ENCODE measurements around the gene PRR20A. TPM values are rescaled to one million over a fixed set of nuclear protein-coding genes. Genes with fewer than 3 reads are reported as not detected.
"Not testable (repeated sequence)": the region's sequence is repeated elsewhere in the genome, so short reads cannot be mapped to it uniquely, and the experiment has no call there.

The PRR20A gene
- total and polyA plus RNA-seq, 4 donors, result not detected

DNA sequence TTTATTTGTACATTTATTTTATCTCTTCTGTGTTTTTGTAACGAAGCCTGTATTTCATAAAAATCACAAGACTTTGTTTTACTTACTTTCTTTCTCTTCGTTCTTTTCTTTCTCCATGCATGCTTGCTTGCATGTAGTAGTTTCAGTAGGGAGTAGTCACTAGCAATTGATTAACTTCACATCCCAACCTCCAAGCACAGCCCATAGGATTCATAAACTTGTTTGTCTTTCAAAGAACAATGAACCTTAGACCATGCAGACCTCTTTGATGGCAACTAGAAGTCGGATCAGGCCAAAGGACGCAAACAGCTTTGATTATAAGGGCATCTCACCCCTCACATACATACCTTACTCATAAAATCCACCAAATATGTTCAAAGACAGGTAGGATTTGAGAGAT lies 3.1 kb upstream of the PRR20A start (continued):
- TF ChIP-seq, protein P1, sequence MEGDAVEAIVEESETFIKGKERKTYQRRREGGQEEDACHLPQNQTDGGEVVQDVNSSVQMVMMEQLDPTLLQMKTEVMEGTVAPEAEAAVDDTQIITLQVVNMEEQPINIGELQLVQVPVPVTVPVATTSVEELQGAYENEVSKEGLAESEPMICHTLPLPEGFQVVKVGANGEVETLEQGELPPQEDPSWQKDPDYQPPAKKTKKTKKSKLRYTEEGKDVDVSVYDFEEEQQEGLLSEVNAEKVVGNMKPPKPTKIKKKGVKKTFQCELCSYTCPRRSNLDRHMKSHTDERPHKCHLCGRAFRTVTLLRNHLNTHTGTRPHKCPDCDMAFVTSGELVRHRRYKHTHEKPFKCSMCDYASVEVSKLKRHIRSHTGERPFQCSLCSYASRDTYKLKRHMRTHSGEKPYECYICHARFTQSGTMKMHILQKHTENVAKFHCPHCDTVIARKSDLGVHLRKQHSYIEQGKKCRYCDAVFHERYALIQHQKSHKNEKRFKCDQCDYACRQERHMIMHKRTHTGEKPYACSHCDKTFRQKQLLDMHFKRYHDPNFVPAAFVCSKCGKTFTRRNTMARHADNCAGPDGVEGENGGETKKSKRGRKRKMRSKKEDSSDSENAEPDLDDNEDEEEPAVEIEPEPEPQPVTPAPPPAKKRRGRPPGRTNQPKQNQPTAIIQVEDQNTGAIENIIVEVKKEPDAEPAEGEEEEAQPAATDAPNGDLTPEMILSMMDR (IDR thresholded peaks at IDR 0.05; ENCODE audit: low read depth, low read length, missing input control), result no peak
- TF ChIP-seq NR2F2 (IDR thresholded peaks at IDR 0.05), result no peak

DNA sequence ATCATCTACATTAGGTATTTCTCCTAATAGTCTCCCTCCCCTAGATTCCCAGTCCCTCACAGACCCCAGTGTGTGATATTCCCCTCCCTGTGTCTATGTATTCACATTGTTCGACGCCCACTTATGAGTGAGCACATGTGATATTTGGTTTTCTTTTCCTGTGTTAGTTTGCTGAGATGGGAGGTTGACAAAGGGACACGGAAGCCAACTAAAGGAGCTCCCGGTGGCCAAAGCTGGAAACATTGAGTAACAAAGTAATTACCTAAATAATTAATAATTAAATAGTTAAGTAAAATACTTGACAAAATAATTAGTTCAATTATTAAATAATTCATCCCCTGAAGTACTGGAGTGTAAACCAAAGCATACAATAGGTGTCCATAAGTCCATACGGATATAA lies 1.7 kb upstream of the PRR20A start:
- H3K36me3 ChIP-seq (ENCODE audit: control insufficient read depth in 4 of 4, insufficient read depth in 3 of 4, low read depth in 1 of 4, low read length in 3 of 4), result no peaks in the 10 kb centered on the region
- no peak overlapping the region for H3K9ac ChIP-seq (ENCODE audit: low read depth in 1 of 2, low read length in 2 of 2)
- no peaks in the 10 kb centered on the region for H3K9me3 ChIP-seq (ENCODE audit: control insufficient read depth in 4 of 4, low read length in 3 of 4)
- no peaks in the 10 kb centered on the region for H3K27me3 ChIP-seq (ENCODE audit: control insufficient read depth in 4 of 4, insufficient read depth in 4 of 4, low read length in 3 of 4)
- no peak for DNase-seq (ENCODE audit: low spot score)
- H3K4me3 ChIP-seq (ENCODE audit: low read depth in 1 of 3, low read length in 3 of 3), result no peak overlapping the region
- 86% methylated on average over 5 of the region's 5 CpGs for WGBS
- peaks cover 0 to 14% (median 3%) of the 10 kb centered on the region in 4 donors for H3K4me1 ChIP-seq (ENCODE audit: control insufficient read depth in 4 of 4, insufficient read depth in 4 of 4, low read length in 3 of 4)
- H3K27ac ChIP-seq (ENCODE audit: low read depth in 1 of 2, low read length in 2 of 2), result no peak overlapping the region
- no peak for TF ChIP-seq REST (IDR thresholded peaks at IDR 0.05)
- TF ChIP-seq, protein P2, sequence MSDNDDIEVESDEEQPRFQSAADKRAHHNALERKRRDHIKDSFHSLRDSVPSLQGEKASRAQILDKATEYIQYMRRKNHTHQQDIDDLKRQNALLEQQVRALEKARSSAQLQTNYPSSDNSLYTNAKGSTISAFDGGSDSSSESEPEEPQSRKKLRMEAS (IDR thresholded peaks at IDR 0.05), result no peak
- TF ChIP-seq, protein P1 (IDR thresholded peaks at IDR 0.05; ENCODE audit: low read depth, low read length, missing input control), result no peak
- no peak for TF ChIP-seq ZBTB33 (IDR thresholded peaks at IDR 0.05)
- no peak for TF ChIP-seq FOXA2 (IDR thresholded peaks at IDR 0.05)
- no peak for TF ChIP-seq EGR1 (IDR thresholded peaks at IDR 0.05; ENCODE audit: low read depth in 2 of 2)
- no peak for TF ChIP-seq RAD21 (IDR thresholded peaks at IDR 0.05)
- TF ChIP-seq YY1 (IDR thresholded peaks at IDR 0.05), result no peak
- no peak for TF ChIP-seq SP1 (IDR thresholded peaks at IDR 0.05)
- TF ChIP-seq GABPA (IDR thresholded peaks at IDR 0.05 in 1 of 2, conservative IDR thresholded peaks at IDR 0.05 in 1 of 2), result no peak
- no peak for TF ChIP-seq FOXA1 (IDR thresholded peaks at IDR 0.05)

- H3K4me1 ChIP-seq (ENCODE audit: control insufficient read depth in 4 of 4, insufficient read depth in 4 of 4, low read length in 3 of 4), result peaks cover 0 to 13% (median 3%) of the 10 kb centered on the region in 4 donors
- H3K4me3 ChIP-seq (ENCODE audit: low read depth in 1 of 3, low read length in 3 of 3); H3K36me3 ChIP-seq (ENCODE audit: control insufficient read depth in 4 of 4, insufficient read depth in 3 of 4, low read depth in 1 of 4, low read length in 3 of 4); H3K9ac ChIP-seq (ENCODE audit: low read depth in 1 of 2, low read length in 2 of 2); H3K27ac ChIP-seq (ENCODE audit: low read depth in 1 of 2, low read length in 2 of 2); H3K9me3 ChIP-seq (ENCODE audit: control insufficient read depth in 4 of 4, low read length in 3 of 4); DNase-seq (ENCODE audit: low spot score); H3K27me3 ChIP-seq (ENCODE audit: control insufficient read depth in 4 of 4, insufficient read depth in 4 of 4, low read length in 3 of 4): not testable (repeated sequence)
- 100% methylated on average over 7 of the region's 18 CpGs for WGBS
Measured at GRCh38 chr13:57139781-57140180, 937 bp upstream of the PRR20A start.

DNA sequence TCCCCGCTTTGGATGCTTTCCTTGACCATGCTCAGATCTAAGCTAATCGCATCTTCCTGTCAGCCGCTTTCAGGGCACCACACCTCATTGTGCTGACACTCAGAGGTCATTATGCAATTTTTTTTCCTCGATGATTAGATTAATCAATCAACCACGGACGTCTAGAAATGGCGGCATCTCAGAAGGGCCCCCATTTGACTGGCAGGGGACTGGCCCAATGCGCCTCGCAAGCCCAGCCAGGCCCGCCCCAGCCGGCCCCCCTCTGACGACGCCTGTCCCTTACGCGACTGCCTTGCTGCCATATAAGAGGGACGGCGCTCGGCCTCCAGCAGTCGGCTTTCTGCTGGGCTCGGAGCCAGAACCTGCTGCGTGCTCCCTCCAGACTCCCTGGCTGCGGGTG lies 6.5 kb downstream of the PRR20A start, which contains the start of gene PRR20B:
PRR20B (plus strand) TSS at position 301 of the 400 bp plus-strand sequence. CDS start 387 bp downstream, outside the sequence.
- WGBS, result no CpG with 5 or more reads among the region's 22 CpGs

GRCh38 chr13:57148106-57148505 lies 7.4 kb downstream of the PRR20A start:
- DNase-seq (ENCODE audit: low spot score); H3K27me3 ChIP-seq (ENCODE audit: control insufficient read depth in 4 of 4, insufficient read depth in 4 of 4, low read length in 3 of 4); H3K9ac ChIP-seq (ENCODE audit: low read depth in 1 of 2, low read length in 2 of 2); H3K36me3 ChIP-seq (ENCODE audit: control insufficient read depth in 4 of 4, insufficient read depth in 3 of 4, low read depth in 1 of 4, low read length in 3 of 4); H3K4me1 ChIP-seq (ENCODE audit: control insufficient read depth in 4 of 4, insufficient read depth in 4 of 4, low read length in 3 of 4); H3K9me3 ChIP-seq (ENCODE audit: control insufficient read depth in 4 of 4, low read length in 3 of 4); H3K27ac ChIP-seq (ENCODE audit: low read depth in 1 of 2, low read length in 2 of 2); H3K4me3 ChIP-seq (ENCODE audit: low read depth in 1 of 3, low read length in 3 of 3): not testable (repeated sequence)
- WGBS, result 96% methylated on average over 6 of the region's 14 CpGs

More for the DNA sequence above, 6.5 kb downstream of the PRR20A start, which contains the start of gene PRR20B:
- not testable (repeated sequence) for H3K27me3 ChIP-seq (ENCODE audit: control insufficient read depth in 4 of 4, insufficient read depth in 4 of 4, low read length in 3 of 4); H3K4me1 ChIP-seq (ENCODE audit: control insufficient read depth in 4 of 4, insufficient read depth in 4 of 4, low read length in 3 of 4); DNase-seq (ENCODE audit: low spot score); H3K27ac ChIP-seq (ENCODE audit: low read depth in 1 of 2, low read length in 2 of 2); H3K9ac ChIP-seq (ENCODE audit: low read depth in 1 of 2, low read length in 2 of 2); H3K4me3 ChIP-seq (ENCODE audit: low read depth in 1 of 3, low read length in 3 of 3); H3K9me3 ChIP-seq (ENCODE audit: control insufficient read depth in 4 of 4, low read length in 3 of 4); H3K36me3 ChIP-seq (ENCODE audit: control insufficient read depth in 4 of 4, insufficient read depth in 3 of 4, low read depth in 1 of 4, low read length in 3 of 4)

All from liver (tissue), 9 donors.